ENCODE results near the gene C6orf62. TPM values are rescaled to one million over a fixed set of nuclear protein-coding genes. Genes with fewer than 3 reads are reported as not detected.
"Not testable (repeated sequence)": the region's sequence is repeated elsewhere in the genome, so short reads cannot be mapped to it uniquely, and the experiment has no call there.

C6orf62 gene
- total and polyA plus RNA-seq, 4 donors: 29.6 to 58.6 (median 49.4) TPM

GRCh38 chr6:24668997-24669361 is 50.0 kb downstream of the C6orf62 start:
- peak overlapping the region; percentile 64 to 79 for H3K27ac ChIP-seq (ENCODE audit: low read depth in 1 of 2, low read length in 2 of 2)
- peak overlapping the region in 1 of 2 donors; percentile 68 for H3K9ac ChIP-seq (ENCODE audit: low read depth in 1 of 2, low read length in 2 of 2)
- H3K9me3 ChIP-seq (ENCODE audit: control insufficient read depth in 4 of 4, low read length in 3 of 4): no peaks in the 10 kb centered on the region
- no peak for DNase-seq (ENCODE audit: low spot score)
- H3K4me1 ChIP-seq (ENCODE audit: control insufficient read depth in 4 of 4, insufficient read depth in 4 of 4, low read length in 3 of 4): peaks cover 7 to 64% (median 36%) of the 10 kb centered on the region in 4 donors
- WGBS: 64% methylated on average over 9 of the region's 9 CpGs
- no peaks in the 10 kb centered on the region for H3K36me3 ChIP-seq (ENCODE audit: control insufficient read depth in 4 of 4, insufficient read depth in 3 of 4, low read depth in 1 of 4, low read length in 3 of 4)
- no peaks in the 10 kb centered on the region for H3K27me3 ChIP-seq (ENCODE audit: control insufficient read depth in 4 of 4, insufficient read depth in 4 of 4, low read length in 3 of 4)
- TF ChIP-seq GABPA (IDR thresholded peaks at IDR 0.05 in 1 of 2, conservative IDR thresholded peaks at IDR 0.05 in 1 of 2) (no peak), REST (IDR thresholded peaks at IDR 0.05) (no peak), JUND (IDR thresholded peaks at IDR 0.05) (no peak), SP1 (IDR thresholded peaks at IDR 0.05) (no peak), ZBTB33 (IDR thresholded peaks at IDR 0.05) (no peak), HNF4G (IDR thresholded peaks at IDR 0.05) (no peak), FOXA1 (IDR thresholded peaks at IDR 0.05) (no peak)
- peak overlapping the region; percentile 8 to 35 (median 16) for H3K4me3 ChIP-seq (ENCODE audit: low read depth in 1 of 3, low read length in 3 of 3)

- not testable (repeated sequence) for DNase-seq (ENCODE audit: low spot score); H3K9me3 ChIP-seq (ENCODE audit: control insufficient read depth in 4 of 4, low read length in 3 of 4); H3K36me3 ChIP-seq (ENCODE audit: control insufficient read depth in 4 of 4, insufficient read depth in 3 of 4, low read depth in 1 of 4, low read length in 3 of 4); H3K27me3 ChIP-seq (ENCODE audit: control insufficient read depth in 4 of 4, insufficient read depth in 4 of 4, low read length in 3 of 4)
- peak overlapping the region; percentile 79 to 91 for H3K27ac ChIP-seq (ENCODE audit: low read depth in 1 of 2, low read length in 2 of 2)
- H3K9ac ChIP-seq (ENCODE audit: low read depth in 1 of 2, low read length in 2 of 2): peak overlapping the region; percentile 84 to 92
- WGBS: 35% methylated on average over 18 of the region's 18 CpGs
- TF ChIP-seq FOXA2 (IDR thresholded peaks at IDR 0.05) (peak; percentile 43), TAF1 (conservative IDR thresholded peaks at IDR 0.05) (peak; percentile 89), REST (IDR thresholded peaks at IDR 0.05) (peak; percentile 88), RXRA (IDR thresholded peaks at IDR 0.05) (peak in 1 of 2 donors; percentile 38), HNF4A (conservative IDR thresholded peaks at IDR 0.05) (peak; percentile 56 to 58), YY1 (IDR thresholded peaks at IDR 0.05) (peak; percentile 91), JUND (IDR thresholded peaks at IDR 0.05) (peak in 1 of 2 donors; percentile 37), SP1 (IDR thresholded peaks at IDR 0.05) (peak; percentile 83)
- H3K4me3 ChIP-seq (ENCODE audit: low read depth in 1 of 3, low read length in 3 of 3): peak overlapping the region; percentile 54 to 100 (median 98)
- peaks cover 9 to 69% (median 41%) of the 10 kb centered on the region in 4 donors for H3K4me1 ChIP-seq (ENCODE audit: control insufficient read depth in 4 of 4, insufficient read depth in 4 of 4, low read length in 3 of 4)
Measured at GRCh38 chr6:24668066-24668996, 50.6 kb downstream of the C6orf62 start.

Data from liver (tissue), 9 donors.